ENCODE results near the gene MBTPS2. TPM values are rescaled to one million over a fixed set of nuclear protein-coding genes. Genes with fewer than 3 reads are reported as not detected.
A peak's percentile ranks its signal among the peaks of the same experiment; 100 is the strongest.

The MBTPS2 gene
- total and polyA plus RNA-seq, 8 donors, result 1.1 to 8.7 (median 6.8) TPM

- 70 to 83% methylated on average over 1 of the region's 1 CpG for WGBS, 2 donors
- H3K9me3 ChIP-seq, result no peaks in the 10 kb centered on the region
- H3K36me3 ChIP-seq, result no peaks in the 10 kb centered on the region
- no peak for ATAC-seq
- no peak for FAIRE-seq
- no peak overlapping the region for H3K27ac ChIP-seq
- DNase-seq, result no peak
- TF ChIP-seq, protein P1, sequence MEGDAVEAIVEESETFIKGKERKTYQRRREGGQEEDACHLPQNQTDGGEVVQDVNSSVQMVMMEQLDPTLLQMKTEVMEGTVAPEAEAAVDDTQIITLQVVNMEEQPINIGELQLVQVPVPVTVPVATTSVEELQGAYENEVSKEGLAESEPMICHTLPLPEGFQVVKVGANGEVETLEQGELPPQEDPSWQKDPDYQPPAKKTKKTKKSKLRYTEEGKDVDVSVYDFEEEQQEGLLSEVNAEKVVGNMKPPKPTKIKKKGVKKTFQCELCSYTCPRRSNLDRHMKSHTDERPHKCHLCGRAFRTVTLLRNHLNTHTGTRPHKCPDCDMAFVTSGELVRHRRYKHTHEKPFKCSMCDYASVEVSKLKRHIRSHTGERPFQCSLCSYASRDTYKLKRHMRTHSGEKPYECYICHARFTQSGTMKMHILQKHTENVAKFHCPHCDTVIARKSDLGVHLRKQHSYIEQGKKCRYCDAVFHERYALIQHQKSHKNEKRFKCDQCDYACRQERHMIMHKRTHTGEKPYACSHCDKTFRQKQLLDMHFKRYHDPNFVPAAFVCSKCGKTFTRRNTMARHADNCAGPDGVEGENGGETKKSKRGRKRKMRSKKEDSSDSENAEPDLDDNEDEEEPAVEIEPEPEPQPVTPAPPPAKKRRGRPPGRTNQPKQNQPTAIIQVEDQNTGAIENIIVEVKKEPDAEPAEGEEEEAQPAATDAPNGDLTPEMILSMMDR (IDR thresholded peaks at IDR 0.05), result no peak
- no peaks in the 10 kb centered on the region for H3K27me3 ChIP-seq
- intact Hi-C loops (cut with DNase I), result no loop called here
- no peak overlapping the region for H3K4me3 ChIP-seq
- no peaks in the 10 kb centered on the region for H3K4me1 ChIP-seq
These were observed 7.9 kb downstream of the MBTPS2 start for GRCh38 chrX:21847342-21847741.

- Histone ChIP-seq H3K36me3 (peaks cover 0 to 10% (median 0%) of the 10 kb centered on the region in 3 donors), H3K4me1 (no peaks in the 10 kb centered on the region), H3K27ac (no peak overlapping the region), H3K4me3 (no peak overlapping the region), H3K27me3 (peaks cover 0 to 4% (median 0%) of the 10 kb centered on the region in 4 donors), H3K9me3 (no peaks in the 10 kb centered on the region)
- TF ChIP-seq, protein P1 (IDR thresholded peaks at IDR 0.05), result no peak
- DNase-seq, result no peak
- ATAC-seq, result no peak
- intact Hi-C loops (cut with DNase I), result no loop called here
- FAIRE-seq, result peak; percentile 17
These were observed 14.2 kb downstream of the MBTPS2 start for GRCh38 chrX:21853578-21853977.

- Histone ChIP-seq H3K36me3 (peaks cover 0 to 10% (median 0%) of the 10 kb centered on the region in 3 donors), H3K9me3 (no peaks in the 10 kb centered on the region), H3K27ac (no peak within 1 kb of the TSS), H3K27me3 (peaks cover 0 to 4% (median 0%) of the 10 kb centered on the region in 4 donors), H3K4me1 (no peaks in the 10 kb centered on the region), H3K4me3 (no peak within 1 kb of the TSS)
- TF ChIP-seq, protein P1 (IDR thresholded peaks at IDR 0.05), result no peak
- WGBS, 2 donors, result 76 to 99% methylated on average over 26 to 29 of the region's 29 CpGs
- intact Hi-C loops (cut with DNase I), result no loop called here
- FAIRE-seq (no peak), DNase-seq (no peak), ATAC-seq (no peak)
These were observed 16.6 kb downstream of the MBTPS2 start, which contains the start of gene YY2 for GRCh38 chrX:21855937-21856415. YY2 (plus strand) TSS chrX:21855987; CDS start chrX:21856485, 498 bp downstream.

- TF ChIP-seq, protein P1 (IDR thresholded peaks at IDR 0.05), result no peak
- FAIRE-seq, result no peak
- no peaks in the 10 kb centered on the region for H3K9me3 ChIP-seq
These were observed 17.1 kb downstream of the MBTPS2 start for GRCh38 chrX:21856504-21856903.

DNA sequence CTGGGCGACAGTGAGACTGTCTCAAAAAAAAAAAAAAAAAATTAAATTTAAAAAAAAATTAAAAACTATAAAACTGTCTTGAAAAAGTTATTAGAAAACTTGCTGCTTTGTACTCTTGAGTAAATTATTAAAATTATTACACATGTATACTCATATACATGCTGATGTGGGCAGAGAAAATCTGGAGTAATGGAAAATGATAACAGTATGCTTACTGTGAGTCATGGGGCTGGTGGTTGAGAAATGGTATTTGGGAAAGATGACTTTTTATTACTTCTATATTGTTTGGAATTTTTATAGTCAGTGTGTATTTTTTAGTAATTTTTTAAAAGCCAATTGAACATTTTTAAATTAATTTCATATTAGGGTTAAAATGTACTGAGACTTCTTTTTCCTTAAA lies 23.8 kb downstream of the MBTPS2 start:
- FAIRE-seq, result no peak

More at GRCh38 chrX:21856504-21856903, 17.1 kb downstream of the MBTPS2 start:
- DNase-seq (no peak), ATAC-seq (no peak)
- H3K27ac ChIP-seq, result no peak overlapping the region
- peaks cover 0 to 4% (median 0%) of the 10 kb centered on the region in 4 donors for H3K27me3 ChIP-seq
- H3K36me3 ChIP-seq, result peaks cover 0 to 10% (median 0%) of the 10 kb centered on the region in 3 donors
- no peak overlapping the region for H3K4me3 ChIP-seq
- WGBS, 2 donors, result 92 to 98% methylated on average over 21 of the region's 21 CpGs
- intact Hi-C loops (cut with DNase I), result no loop called here
- H3K4me1 ChIP-seq, result no peaks in the 10 kb centered on the region

More for the DNA sequence above, 23.8 kb downstream of the MBTPS2 start:
- H3K27ac ChIP-seq, result no peak overlapping the region
- H3K9me3 ChIP-seq, result no peaks in the 10 kb centered on the region
- no peak overlapping the region for H3K4me3 ChIP-seq
- DNase-seq (no peak), ATAC-seq (no peak)
- TF ChIP-seq, protein P1 (IDR thresholded peaks at IDR 0.05), result no peak
- no peaks in the 10 kb centered on the region for H3K4me1 ChIP-seq
- intact Hi-C loops (cut with DNase I), result no loop called here
- H3K27me3 ChIP-seq, result peaks cover 0 to 3% (median 0%) of the 10 kb centered on the region in 4 donors
- H3K36me3 ChIP-seq, result no peaks in the 10 kb centered on the region
- 100% methylated on average over 1 of the region's 1 CpG for WGBS, 2 donors

Measured in pancreas (tissue), 10 donors.